H1 (cell line): ENCODE measurements around the gene PROSER3. TPM values are rescaled to one million over a fixed set of nuclear protein-coding genes. Genes with fewer than 3 reads are reported as not detected.

Source experiments
- CEBPB ChIP-seq: IDR thresholded peaks from 2 replicates; pipeline ENCODE4 v1.6.1; 2012; ENCODE audit warnings: low read depth, low read length
- HDAC6 ChIP-seq: IDR thresholded peaks from one replicate; pipeline ENCODE4 v1.7.1; 2012; ENCODE audit warnings: low read depth, mild to moderate bottlenecking, inconsistent platforms, low read length, moderate library complexity
- polyA plus RNA-seq, 7 experiments: library from polyadenylated mRNA; depleted of rRNA in 3 of 7; stranded (reverse) in 5 of 7; unstranded in 2 of 7; fragments of >200 nt in 5 of 7; fragments of 200-250 nt in 2 of 7; gene quantifications; 1 replicate in 5 of 7; 2 replicates in 1 of 7; 4 replicates in 1 of 7; pipeline versions ENCODE4 v1.2.1 to v1.2.3, GENCODE V29; 2011 to 2013; ENCODE audit warnings: missing spikeins in 2 of 7, mixed read lengths in 2 of 7
- total RNA-seq: library from RNA; stranded (reverse); fragmentation: NEBNext Ultra II Directional; extraction: Animal tissue kit (Norgen Biotek cat#: 25700); gene quantifications from 2 replicates; pipeline ENCODE4 v1.2.1, GENCODE V29; 2021

PROSER3 gene
- total and polyA plus RNA-seq, 2 of the 8 experiments (the other 6 are each of a cell fraction or from before 2014, with no cell fraction given) = 17.8 to 28.9 TPM

DNA sequence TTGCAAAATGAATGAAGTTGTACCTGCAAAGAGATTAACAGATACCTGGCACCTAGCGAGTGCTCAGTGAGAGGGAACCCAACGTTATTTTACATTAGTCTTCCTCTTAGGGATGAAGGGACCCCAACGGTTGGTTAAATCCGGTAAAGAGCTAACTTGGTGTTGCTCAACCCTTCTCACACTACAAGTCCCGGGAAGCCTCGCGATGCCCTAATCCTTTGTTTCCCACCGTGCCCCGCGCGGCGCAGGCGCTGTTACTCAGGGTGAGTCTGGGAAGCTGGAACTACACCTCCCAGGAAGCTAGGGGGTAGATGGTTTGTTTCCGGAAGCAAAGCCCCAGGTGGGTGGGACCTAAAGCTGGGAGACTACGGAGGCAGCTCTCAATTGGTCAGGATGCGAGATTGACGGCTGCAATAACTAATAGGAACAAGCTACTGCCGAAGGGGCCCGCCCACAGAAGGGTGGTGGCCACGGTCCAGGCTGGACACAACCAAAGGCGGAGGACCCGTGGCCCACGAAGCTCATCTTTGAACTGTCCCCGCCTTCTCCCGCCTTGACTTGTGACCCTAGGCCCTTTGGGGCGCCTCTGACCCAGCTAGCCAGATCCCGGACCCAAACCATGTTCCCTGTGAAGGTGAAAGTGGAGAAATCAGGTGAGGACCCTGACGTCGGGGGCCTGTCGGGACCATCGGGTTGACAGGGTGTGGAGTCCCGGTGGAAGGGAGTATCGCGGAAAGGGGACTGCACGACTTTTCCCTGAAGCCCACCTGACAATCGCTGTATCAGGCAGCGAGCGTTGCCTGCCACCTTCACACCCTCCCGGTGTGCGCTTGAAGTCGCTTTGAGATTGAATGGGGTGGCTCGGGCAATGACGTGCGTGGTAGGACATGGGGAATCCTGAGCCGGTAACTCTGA is 9.6 kb upstream of the PROSER3 start, which contains the start of gene LIN37 (continued):
- TF ChIP-seq HDAC6 = no peak
- peak; percentile 99 for TF ChIP-seq CEBPB
- TF ChIP-seq, all 59 proteins: peak for 19
